Calu3 (cell line): Measurements from ENCODE around the gene PLXNB1. TPM values are rescaled to one million over a fixed set of nuclear protein-coding genes. Genes with fewer than 3 reads are reported as not detected.

Source experiments
- BruUV-seq: library from RNA; stranded (reverse); fragments of 400-500 nt; replicated peaks from 2 replicates; lab custom pipeline; 2021; lab: Mats Ljungman, UMichigan
- CTCF ChIA-PET: fragments of 300-600 bp; sonication (Branson Sonifier 250); formaldehyde crosslinking; loops from one replicate; lab custom pipeline; 2022; ENCODE audit warnings: antibody characterized with exemption; lab: Charles Lee
- DNase-seq: peaks from one replicate; pipeline ENCODE4 v3.0.0; 2022
- H3K27ac Mint-ChIP-seq: one replicate; pipeline ENCODE4 v1.8.0; 2022; ENCODE audit warnings: mixed read lengths; ENCODE audit not compliant: unreplicated experiment
- H3K27me3 Mint-ChIP-seq: one replicate; pipeline ENCODE4 v1.8.0; 2022; ENCODE audit warnings: mixed read lengths; ENCODE audit not compliant: unreplicated experiment
- H3K36me3 Mint-ChIP-seq: one replicate; pipeline ENCODE4 v1.8.0; 2022; ENCODE audit warnings: mild to moderate bottlenecking, moderate library complexity, mixed read lengths; ENCODE audit not compliant: insufficient read depth, unreplicated experiment
- H3K4me1 Mint-ChIP-seq: one replicate; pipeline ENCODE4 v1.8.0; 2022; ENCODE audit warnings: mild to moderate bottlenecking, low read depth, mixed read lengths; ENCODE audit not compliant: unreplicated experiment
- H3K4me3 Mint-ChIP-seq: one replicate; pipeline ENCODE4 v1.8.0; 2022; ENCODE audit warnings: mild to moderate bottlenecking, low read depth, moderate library complexity, mixed read lengths; ENCODE audit not compliant: unreplicated experiment
- H3K9me3 Mint-ChIP-seq: one replicate; pipeline ENCODE4 v1.8.0; 2022; ENCODE audit warnings: low read depth, mixed read lengths; ENCODE audit not compliant: unreplicated experiment
- CTCF ChIP-seq: fragments of 200-600 bp; IDR thresholded peaks from one replicate; pipeline ENCODE4 v1.8.0; 2022; ENCODE audit warnings: antibody characterized with exemption; ENCODE audit not compliant: unreplicated experiment
- intact Hi-C: fragments of 100-400 bp; cut with micrococcal nuclease; formaldehyde crosslinking; loops from one replicate; pipeline ENCODE4 v1.10.0; 2022; ENCODE audit not compliant: unreplicated experiment
- total RNA-seq: library from RNA; stranded (reverse); gene quantifications from 2 replicates; pipeline ENCODE4 v1.2.3, GENCODE V29; 2022

Gene PLXNB1
- total RNA-seq, 1 experiment from 2014 or later = 174 TPM

- no peaks in the 10 kb centered on the region for H3K36me3 Mint-ChIP-seq
- intact Hi-C loops = loop anchor here (10.0 kb wide), 1 partner anchor 114 kb away; no protein-coding TSS in a partner anchor
- no peaks in the 10 kb centered on the region for H3K4me1 Mint-ChIP-seq
- no peak for DNase-seq
- no peak overlapping the region for H3K4me3 Mint-ChIP-seq
- no peak overlapping the region for H3K27ac Mint-ChIP-seq
- no peaks in the 10 kb centered on the region for H3K9me3 Mint-ChIP-seq
- no peak for TF ChIP-seq CTCF
- no TSS peak for BruUV-seq
- peaks cover 25% of the 10 kb centered on the region for H3K27me3 Mint-ChIP-seq
- CTCF ChIA-PET = no interaction called here
Measured at GRCh38 chr3:48388966-48389365, 40.9 kb downstream of the PLXNB1 start.

GRCh38 chr3:48387634-48388033 is 42.3 kb downstream of the PLXNB1 start:
- Mint-ChIP-seq H3K27me3 (peaks cover 39% of the 10 kb centered on the region), H3K9me3 (no peaks in the 10 kb centered on the region), H3K27ac (no peak overlapping the region), H3K36me3 (no peaks in the 10 kb centered on the region), H3K4me1 (no peaks in the 10 kb centered on the region), H3K4me3 (no peak overlapping the region)
- TF ChIP-seq CTCF = no peak
- BruUV-seq = no TSS peak
- CTCF ChIA-PET = no interaction called here
- DNase-seq = no peak
- intact Hi-C loops = loop anchor here (10.0 kb wide), 1 partner anchor 113 kb away; no protein-coding TSS in a partner anchor

GRCh38 chr3:48372862-48373435 is 56.9 kb downstream of the PLXNB1 start:
- CTCF ChIA-PET = no interaction called here
- Mint-ChIP-seq H3K36me3 (no peaks in the 10 kb centered on the region), H3K4me3 (no peak overlapping the region), H3K9me3 (no peaks in the 10 kb centered on the region), H3K27me3 (peaks cover 12% of the 10 kb centered on the region), H3K4me1 (no peaks in the 10 kb centered on the region), H3K27ac (no peak overlapping the region)
- BruUV-seq = no TSS peak
- intact Hi-C loops = no loop called here
- no peak for DNase-seq
- TF ChIP-seq CTCF = no peak

GRCh38 chr3:48372377-48372770 is 57.5 kb downstream of the PLXNB1 start:
- Mint-ChIP-seq H3K4me1 (no peaks in the 10 kb centered on the region), H3K4me3 (no peak overlapping the region), H3K9me3 (no peaks in the 10 kb centered on the region), H3K27me3 (peaks cover 6% of the 10 kb centered on the region), H3K36me3 (no peaks in the 10 kb centered on the region), H3K27ac (no peak overlapping the region)
- no peak for DNase-seq
- intact Hi-C loops = no loop called here
- CTCF ChIA-PET = no interaction called here
- no TSS peak for BruUV-seq
- TF ChIP-seq CTCF = no peak
